Loucy (cell line): ENCODE results near the gene PLTP.

Experiments used
- H2AFZ ChIP-seq: fragments of 200-600 bp; sonication (generic); 2 replicates; pipeline ENCODE4 v1.6.0; 2016; ENCODE audit warnings: antibody characterized with exemption, mild to moderate bottlenecking, low read length, moderate library complexity
- H3F3A ChIP-seq: fragments of 200-600 bp; 2 replicates; pipeline ENCODE4 v1.6.0; 2016; ENCODE audit warnings: antibody characterized with exemption, low read depth, mild to moderate bottlenecking
- H3K27me3 ChIP-seq: fragments of 200-600 bp; sonication (generic); 2 replicates; pipeline ENCODE4 v1.6.1; 2014; ENCODE audit warnings: low read length, mild to moderate bottlenecking; ENCODE audit not compliant: insufficient read depth, poor library complexity, severe bottlenecking
- H3K36me3 ChIP-seq: fragments of 200-600 bp; sonication (generic); 2 replicates; pipeline ENCODE4 v1.6.1; 2016; ENCODE audit warnings: low read length; ENCODE audit not compliant: insufficient read depth
- H3K4me1 ChIP-seq: fragments of 200-600 bp; sonication (generic); 2 replicates; pipeline ENCODE4 v1.5.1; 2014; ENCODE audit warnings: low read length, mild to moderate bottlenecking; ENCODE audit not compliant: insufficient read depth, poor library complexity, severe bottlenecking
- H3K4me2 ChIP-seq: fragments of 200-600 bp; sonication (generic); 2 replicates; pipeline ENCODE4 v1.6.0; 2014; ENCODE audit warnings: antibody characterized with exemption, low read length, low read depth, mild to moderate bottlenecking; ENCODE audit not compliant: poor library complexity, severe bottlenecking
- H3K4me3 ChIP-seq: fragments of 200-600 bp; sonication (generic); 2 replicates; pipeline ENCODE4 v1.5.1; 2014; ENCODE audit warnings: low read length, mild to moderate bottlenecking, mixed read lengths; ENCODE audit not compliant: poor library complexity, severe bottlenecking
- H3K79me2 ChIP-seq: fragments of 200-600 bp; sonication (generic); 2 replicates; pipeline ENCODE4 v1.6.1; 2014; ENCODE audit warnings: low read length; ENCODE audit not compliant: insufficient read depth
- H3K9ac ChIP-seq: fragments of 200-600 bp; sonication (generic); 2 replicates; pipeline ENCODE4 v1.6.0; 2014; ENCODE audit warnings: mild to moderate bottlenecking, low read depth, low read length, moderate library complexity; ENCODE audit not compliant: poor library complexity, severe bottlenecking
- H3K9me2 ChIP-seq: fragments of 200-600 bp; sonication (generic); replicated peaks from 2 replicates; pipeline ENCODE4 v1.6.1; 2016; ENCODE audit warnings: low read depth, low read length, mixed read lengths
- H3K9me3 ChIP-seq: fragments of 200-600 bp; sonication (generic); 2 replicates; pipeline ENCODE4 v1.6.1; 2014; ENCODE audit warnings: mild to moderate bottlenecking, antibody characterized with exemption, low read length, low read depth; ENCODE audit not compliant: insufficient read depth
- H4K20me1 ChIP-seq: fragments of 200-600 bp; sonication (generic); 2 replicates; pipeline ENCODE4 v1.6.0; 2014; ENCODE audit warnings: antibody characterized with exemption, low read length, mild to moderate bottlenecking; ENCODE audit not compliant: insufficient read depth, poor library complexity, severe bottlenecking
- CTCF ChIP-seq: fragments of 200-600 bp; sonication (generic); conservative IDR thresholded peaks from 2 replicates; pipeline ENCODE4 v1.5.1; 2014; ENCODE audit warnings: mild to moderate bottlenecking, antibody characterized with exemption, low read length
- EZH2phosphoT487 ChIP-seq: fragments of 200-600 bp; IDR thresholded peaks from 2 replicates; pipeline ENCODE4 v1.6.1; 2018; ENCODE audit warnings: antibody characterized with exemption, mild to moderate bottlenecking, moderate library complexity, borderline replicate concordance

Gene PLTP

DNA sequence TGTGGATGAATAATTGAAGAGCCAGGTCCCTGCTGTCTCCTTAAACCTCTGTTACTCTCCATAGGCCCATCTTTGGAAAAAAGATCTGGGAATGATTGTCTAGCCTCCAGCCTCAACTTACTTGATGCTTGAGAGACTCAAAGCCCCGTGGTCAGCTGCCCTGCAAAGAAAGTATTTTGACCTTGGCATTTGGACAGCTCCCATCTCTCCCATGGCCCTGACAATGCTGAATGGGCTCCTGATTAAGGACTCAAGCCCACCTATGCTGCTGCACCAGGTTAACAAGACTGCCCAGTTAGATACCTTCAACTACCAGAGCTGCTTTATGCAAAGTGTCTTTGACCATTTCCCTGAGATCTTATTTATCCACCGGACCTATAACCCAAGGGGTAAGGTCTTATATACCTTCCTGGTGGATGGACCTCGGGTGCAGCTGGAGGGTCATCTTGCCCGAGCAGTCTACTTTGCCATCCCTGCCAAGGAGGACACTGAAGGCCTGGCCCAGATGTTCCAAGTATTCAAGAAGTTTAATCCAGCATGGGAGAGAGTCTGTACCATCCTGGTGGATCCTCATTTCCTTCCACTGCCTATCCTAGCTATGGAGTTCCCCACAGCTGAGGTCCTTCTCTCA is 29.4 kb downstream of the PLTP start:
- peaks cover 3% of the 10 kb centered on the region; the same call in 1 of the 2 replicates for H3F3A ChIP-seq
- H3K9ac ChIP-seq = no peak overlapping the region
- peaks cover 36% of the 10 kb centered on the region for H3K4me1 ChIP-seq
- H3K9me3 ChIP-seq = no peaks in the 10 kb centered on the region
- H3K36me3 ChIP-seq = peaks cover 20% of the 10 kb centered on the region; the same call in 1 of the 2 replicates
- peaks cover 8% of the 10 kb centered on the region for H4K20me1 ChIP-seq
- peak overlapping the region; percentile 96 for H3K4me3 ChIP-seq
- peaks cover 35% of the 10 kb centered on the region for H3K79me2 ChIP-seq
- peak overlapping the region; percentile 92 for H3K4me2 ChIP-seq
- TF ChIP-seq CTCF (no peak), EZH2phosphoT487 (no peak)
- no peaks in the 10 kb centered on the region for H3K9me2 ChIP-seq
- H2AFZ ChIP-seq = no peak overlapping the region
- H3K27me3 ChIP-seq = no peaks in the 10 kb centered on the region

DNA sequence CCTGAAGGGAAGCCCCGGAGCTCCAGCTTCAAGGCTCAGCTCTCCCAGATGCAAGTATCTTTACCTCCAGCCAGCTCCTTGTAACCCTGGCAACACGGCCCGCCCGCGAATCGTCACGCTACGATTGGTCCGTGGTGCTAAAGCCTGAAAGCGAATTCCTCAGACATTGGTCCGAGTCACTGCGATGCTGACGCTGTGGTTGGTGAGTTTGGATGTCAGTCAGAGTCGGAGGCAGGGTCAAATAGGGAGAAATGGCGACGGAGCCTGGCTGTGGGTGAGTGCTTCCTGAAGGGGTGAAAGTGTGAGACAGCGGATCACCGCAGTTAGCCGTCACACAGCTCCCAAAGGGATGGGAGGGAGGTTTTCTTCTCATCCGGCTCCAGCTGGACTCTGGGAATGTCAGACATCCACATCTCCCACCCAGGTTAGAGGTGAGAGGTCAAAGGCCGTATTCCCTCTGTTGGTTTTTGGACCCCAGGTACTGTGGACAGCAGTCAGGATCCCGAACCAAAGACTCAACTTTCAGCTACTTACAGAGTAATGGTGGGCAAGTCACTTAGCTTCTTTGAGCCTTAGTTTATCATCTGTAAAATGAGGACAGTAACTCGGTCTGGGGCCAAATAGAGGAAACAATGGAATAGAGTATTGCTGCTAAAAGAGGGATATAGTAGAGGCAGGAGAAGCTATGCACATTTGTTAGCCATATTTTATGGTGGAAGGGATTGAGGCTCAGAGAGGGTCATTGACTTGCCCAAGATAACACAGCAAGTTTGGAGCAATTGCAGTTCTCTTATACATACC is 30.8 kb downstream of the PLTP start, which contains the start of gene ZSWIM1:
Gene ZSWIM1 (plus strand): TSS at position 240 of the 801 bp plus-strand sequence. CDS start 1,366 bp downstream, outside the sequence.
- Histone ChIP-seq H3K9me2 (no peaks in the 10 kb centered on the region), H3K79me2 (peaks cover 35% of the 10 kb centered on the region), H3K4me3 (peak within 1 kb of the TSS; percentile 96), H4K20me1 (peaks cover 8% of the 10 kb centered on the region), H3K27me3 (no peaks in the 10 kb centered on the region), H3K36me3 (peaks cover 29% of the 10 kb centered on the region; the same call in 1 of the 2 replicates), H3F3A (peaks cover 3% of the 10 kb centered on the region; the same call in 1 of the 2 replicates), H3K9ac (peak within 1 kb of the TSS; percentile 93), H2AFZ (peak within 1 kb of the TSS; percentile 68), H3K9me3 (no peaks in the 10 kb centered on the region), H3K4me1 (peaks cover 35% of the 10 kb centered on the region), H3K4me2 (peak within 1 kb of the TSS; percentile 92)
- TF ChIP-seq EZH2phosphoT487 (no peak), CTCF (no peak)

DNA sequence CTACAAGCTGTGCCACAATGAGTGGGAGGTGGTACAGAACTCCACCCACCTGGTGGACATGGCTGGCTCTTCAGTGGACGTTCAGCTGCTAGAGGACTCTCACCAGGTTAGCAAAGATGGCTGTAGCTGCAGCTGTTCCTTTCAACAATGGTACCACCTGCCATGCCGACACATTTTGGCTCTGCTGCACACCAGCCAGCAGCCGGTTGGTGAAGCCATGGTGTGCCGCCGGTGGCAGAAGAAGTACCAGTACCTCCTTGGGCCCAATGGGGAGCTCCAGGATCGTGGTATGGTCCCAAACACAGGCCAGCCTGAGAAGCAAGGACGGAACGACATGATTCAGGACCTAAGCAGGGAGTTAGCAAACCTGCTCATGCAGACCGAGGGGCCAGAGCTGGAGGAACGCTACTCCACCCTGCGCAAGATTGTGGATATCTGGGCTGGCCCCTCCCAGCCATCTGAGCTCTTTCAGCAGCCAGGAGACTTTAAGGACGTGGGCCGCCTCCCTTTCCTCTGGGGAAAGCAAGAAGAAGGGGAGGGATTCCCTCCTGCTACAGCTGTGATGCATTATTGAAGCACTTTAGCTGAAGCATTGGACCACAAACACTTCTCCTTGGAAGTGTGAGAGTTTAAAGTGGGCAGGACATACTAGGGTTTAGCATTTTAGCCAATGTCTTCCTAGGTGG is 33.7 kb downstream of the PLTP start:
- Histone ChIP-seq H3K9ac (no peak overlapping the region), H3K4me2 (no peak overlapping the region), H3F3A (no peaks in the 10 kb centered on the region), H3K36me3 (peaks cover 23% of the 10 kb centered on the region; the same call in 1 of the 2 replicates), H3K4me1 (peaks cover 15% of the 10 kb centered on the region), H4K20me1 (peaks cover 4% of the 10 kb centered on the region), H3K9me3 (no peaks in the 10 kb centered on the region), H3K79me2 (peaks cover 22% of the 10 kb centered on the region), H3K9me2 (no peaks in the 10 kb centered on the region), H2AFZ (no peak overlapping the region), H3K4me3 (no peak overlapping the region), H3K27me3 (no peaks in the 10 kb centered on the region)
- no peak for TF ChIP-seq CTCF
- TF ChIP-seq EZH2phosphoT487 = no peak
